Choroid plexus epithelial cell (primary cell): ENCODE data around the gene SYTL5.

Source experiments
- DNase-seq: peaks from one replicate; pipeline ENCODE4 v3.0.0-alpha.2; 2010; ENCODE audit warnings: low read depth
- H3K4me3 ChIP-seq: 2 replicates; pipeline ENCODE4 v1.5.1; 2011; ENCODE audit warnings: low read depth, mild to moderate bottlenecking, control low read depth, low read length, moderate library complexity
- CTCF ChIP-seq: conservative IDR thresholded peaks from 2 replicates; pipeline ENCODE4 v1.5.1; 2011; ENCODE audit warnings: low read depth, mild to moderate bottlenecking, control low read depth, inconsistent platforms, low read length, moderate library complexity

SYTL5 gene

DNA sequence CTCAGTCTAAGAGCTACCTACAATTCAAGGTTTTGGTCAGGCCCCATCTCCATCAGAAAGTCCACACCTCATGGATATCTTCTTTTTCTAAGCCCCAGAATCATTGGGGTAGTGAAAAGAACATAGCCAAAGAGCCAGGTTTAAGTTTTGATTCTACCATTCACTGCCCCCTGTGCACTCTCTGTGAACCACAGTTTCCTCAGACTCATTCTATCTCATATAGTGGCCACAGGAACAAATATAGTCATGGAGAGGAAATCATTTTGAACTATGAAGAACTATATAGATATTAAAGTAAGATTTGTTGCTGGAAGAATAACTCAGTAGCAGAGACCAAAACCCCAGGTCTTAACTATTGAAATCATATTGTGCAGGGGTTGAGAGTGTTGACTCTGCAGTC is 3.3 kb downstream of the SYTL5 start:
- no peak overlapping the region for H3K4me3 ChIP-seq
- TF ChIP-seq CTCF = no peak
- no peak for DNase-seq

- no peak for TF ChIP-seq CTCF
- peak overlapping the region; percentile 17 for H3K4me3 ChIP-seq
- DNase-seq = no peak
Measured at GRCh38 chrX:38018766-38019425, 12.5 kb downstream of the SYTL5 start.

GRCh38 chrX:38028300-38028699 is 21.9 kb downstream of the SYTL5 start:
- no peak for TF ChIP-seq CTCF
- H3K4me3 ChIP-seq = no peak overlapping the region
- no peak for DNase-seq

DNA sequence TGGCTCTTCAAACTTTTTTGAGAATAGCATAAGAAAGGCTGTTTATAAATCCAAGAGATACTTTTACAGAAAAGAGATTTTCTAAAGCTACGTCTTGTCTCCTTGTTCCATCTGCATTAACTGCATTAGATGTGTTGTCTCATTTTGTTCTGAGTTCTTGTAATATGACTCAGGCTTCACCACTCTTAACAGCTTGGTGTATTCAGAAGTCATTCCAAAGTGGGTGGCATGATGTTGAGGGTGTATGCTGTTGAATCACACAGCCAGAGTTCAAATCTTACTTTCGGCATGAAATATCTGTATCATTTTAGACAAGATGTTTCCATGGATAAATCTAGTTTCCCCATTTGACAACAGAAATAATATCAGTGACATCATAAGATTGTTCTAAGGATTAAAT is 30.1 kb downstream of the SYTL5 start:
- H3K4me3 ChIP-seq = no peak overlapping the region
- TF ChIP-seq CTCF = no peak
- no peak for DNase-seq

- H3K4me3 ChIP-seq = no peak overlapping the region
- no peak for DNase-seq
- TF ChIP-seq CTCF = no peak
Measured at GRCh38 chrX:38038501-38038900, 32.1 kb downstream of the SYTL5 start.

GRCh38 chrX:38041237-38041636 is 34.9 kb downstream of the SYTL5 start:
- no peak for TF ChIP-seq CTCF
- H3K4me3 ChIP-seq = no peak overlapping the region
- DNase-seq = no peak

GRCh38 chrX:38044701-38045100 is 38.3 kb downstream of the SYTL5 start:
- no peak overlapping the region for H3K4me3 ChIP-seq
- DNase-seq = no peak
- no peak for TF ChIP-seq CTCF
